CD4-positive, alpha-beta T cell treated with Interleukin-2 at 100 ng/mL for 4 hours (primary cell): ENCODE data around the gene LHB.
"Not testable (repeated sequence)": the region's sequence is repeated elsewhere in the genome, so short reads cannot be mapped to it uniquely, and the experiment has no call there.

Experiments used
- DNase-seq: peaks from one replicate; pipeline ENCODE4 v3.0.0-alpha.2; 2020; ENCODE audit warnings: low spot score

The LHB gene

DNA sequence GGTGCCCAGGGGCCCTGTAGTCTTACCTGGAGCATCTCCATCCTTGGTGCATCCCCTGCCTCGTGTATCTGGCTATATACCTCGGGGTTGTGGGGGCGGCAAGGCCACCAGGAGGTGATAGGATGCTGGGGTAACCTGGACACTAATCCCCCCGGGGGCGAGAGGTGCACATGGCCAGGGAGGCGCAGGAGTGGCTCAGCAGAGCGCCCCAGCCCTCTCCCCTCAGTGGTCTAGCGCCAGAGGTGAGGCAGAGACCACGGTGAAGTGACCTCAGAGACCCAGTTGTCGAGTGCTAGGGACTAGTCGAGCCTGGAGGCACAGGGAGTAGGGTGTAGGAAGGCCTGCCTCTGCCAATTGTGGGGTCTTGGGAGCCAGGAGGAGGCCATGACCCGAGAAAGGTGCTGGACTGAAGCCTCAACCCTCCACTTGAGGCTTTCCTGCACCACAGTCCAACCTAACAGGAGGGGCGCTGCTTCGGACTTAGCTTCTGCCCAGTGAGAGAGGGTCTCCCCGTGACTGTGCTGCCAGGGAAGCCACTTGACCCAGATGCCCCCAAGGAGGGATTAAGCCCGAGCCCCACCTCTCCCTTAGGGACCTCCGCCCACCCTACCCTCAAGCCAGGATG lies at the start of gene LHB:
Gene LHB (minus strand): TSS at position 51 of the 625 bp plus-strand sequence. CDS start 10 bp downstream, at position 41.
- no peak for DNase-seq

DNA sequence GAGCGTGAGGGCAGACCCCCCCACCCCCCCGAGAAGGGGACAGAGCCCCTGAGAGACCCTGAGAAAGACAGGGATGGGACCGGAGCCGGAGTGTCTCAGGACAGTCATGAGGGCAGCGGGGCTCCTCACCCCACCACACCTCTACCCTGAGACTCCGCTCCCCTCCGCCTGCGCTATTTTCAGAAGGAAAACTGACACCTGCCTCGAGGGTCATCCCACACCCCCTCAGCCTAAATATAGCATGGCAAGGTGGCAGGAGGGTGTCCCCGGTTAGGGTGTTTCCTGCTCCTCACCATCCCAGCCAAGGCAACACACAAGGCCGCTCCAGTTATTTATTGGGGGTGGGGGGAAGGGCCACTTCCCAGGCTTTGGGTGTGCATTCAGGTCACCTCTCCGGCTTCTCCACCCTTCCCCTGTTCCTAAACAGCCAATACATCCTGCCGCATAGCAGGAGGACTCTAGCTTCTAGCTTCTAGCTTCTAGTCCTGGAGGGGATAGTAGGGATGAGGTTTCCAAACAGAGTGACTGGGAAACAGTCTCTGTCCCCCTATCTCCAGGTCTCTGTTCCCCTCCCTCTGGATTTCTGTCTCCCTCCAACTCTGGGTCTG lies 49.1 kb upstream of the LHB start:
- DNase-seq = no peak

GRCh38 chr19:49064768-49065611 lies 48.1 kb upstream of the LHB start, which contains the start of gene NTF4:
Gene NTF4 (minus strand): TSS chr19:49064818. CDS start chr19:49061997, 2,821 bp downstream.
- no peak for DNase-seq

DNA sequence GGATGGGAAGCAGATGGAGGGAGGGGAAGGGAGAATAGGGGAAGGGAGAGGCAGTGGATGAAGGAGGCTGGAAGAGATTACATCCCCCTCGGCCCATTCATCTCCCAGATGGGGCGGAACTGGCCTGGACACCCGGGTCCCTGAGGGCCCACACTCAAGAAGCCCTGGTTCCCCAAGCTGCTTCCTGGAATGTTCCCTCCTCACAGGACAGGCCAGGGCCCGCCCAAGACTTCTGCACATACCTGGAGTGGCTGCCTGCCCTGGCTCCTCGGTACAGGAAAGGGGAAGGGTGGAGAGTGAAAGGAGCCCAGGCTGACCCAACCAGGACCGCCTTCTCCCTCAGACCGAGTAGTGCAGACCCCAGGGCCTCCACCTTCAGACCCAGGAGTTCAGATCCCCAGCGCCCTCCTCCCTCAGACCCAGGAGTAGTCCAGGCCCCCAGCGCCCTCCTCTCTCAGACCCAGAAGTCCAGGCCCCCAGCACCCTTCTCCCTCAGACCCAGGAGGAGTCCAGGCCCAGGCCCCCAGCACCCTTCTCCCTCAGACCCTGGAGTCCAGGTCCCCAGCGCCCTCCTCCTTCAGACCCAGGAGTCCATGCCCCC lies 47.2 kb upstream of the LHB start:
- no peak for DNase-seq

DNA sequence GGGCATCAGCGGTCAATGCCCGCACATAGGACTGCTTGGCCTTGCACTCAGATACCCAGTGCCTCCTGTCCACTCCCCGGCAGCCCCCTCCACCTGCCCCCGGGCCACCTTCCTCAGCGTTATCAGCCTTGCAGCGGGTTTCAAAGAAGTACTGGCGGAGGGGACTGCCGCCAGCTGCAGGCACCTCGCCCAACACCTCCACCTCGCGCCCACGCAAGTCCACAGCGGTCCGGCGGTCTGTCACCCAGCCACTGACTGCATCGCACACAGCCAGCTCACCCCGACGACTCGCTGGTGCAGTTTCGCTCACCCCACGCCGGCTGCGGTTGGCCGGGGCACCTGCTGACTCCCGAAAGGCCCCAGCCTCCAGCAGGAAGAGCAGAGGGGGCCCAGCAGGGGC lies 44.6 kb upstream of the LHB start:
- DNase-seq = no peak

DNA sequence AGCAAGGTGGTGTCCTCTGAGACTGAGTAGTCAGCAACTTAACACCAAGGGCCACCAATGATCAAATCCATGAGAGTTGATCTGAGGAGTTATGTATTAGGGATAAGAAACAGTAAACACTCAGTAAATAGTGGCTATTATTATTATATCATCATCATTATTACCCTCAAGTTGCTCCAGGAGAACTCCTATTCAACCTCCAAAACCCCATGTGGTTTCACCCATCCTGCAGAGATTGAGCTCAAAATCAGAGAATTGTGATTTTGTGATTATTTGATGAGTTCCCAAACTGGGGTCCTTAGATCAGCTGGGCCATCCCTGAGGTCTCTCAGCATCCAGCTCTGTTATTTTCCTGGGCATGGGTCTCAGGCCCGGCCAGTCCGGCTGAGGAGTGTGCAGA lies 44.1 kb upstream of the LHB start:
- no peak for DNase-seq

DNA sequence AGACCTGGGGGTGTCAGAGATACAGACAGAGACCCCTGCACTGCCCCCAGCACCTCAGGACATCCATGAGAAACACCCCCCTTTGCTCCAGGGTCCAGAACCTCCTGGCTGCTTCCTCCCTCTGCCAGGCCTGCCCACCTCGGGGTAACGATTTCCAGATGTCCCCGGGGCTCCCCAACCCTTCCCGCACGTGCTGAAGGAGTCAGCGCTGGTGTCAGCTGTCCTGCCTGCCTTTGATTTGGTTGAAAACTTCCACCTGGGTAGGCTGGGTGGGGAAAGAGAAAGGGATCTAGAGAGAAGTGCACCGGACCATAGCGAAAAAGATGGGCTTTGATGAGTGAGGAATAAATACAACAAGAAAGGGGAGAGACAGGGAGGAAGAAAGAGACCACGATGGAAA lies 42.2 kb upstream of the LHB start:
- DNase-seq = no peak

- DNase-seq = no peak
Observed at GRCh38 chr19:49058562-49058961, 41.7 kb upstream of the LHB start.

DNA sequence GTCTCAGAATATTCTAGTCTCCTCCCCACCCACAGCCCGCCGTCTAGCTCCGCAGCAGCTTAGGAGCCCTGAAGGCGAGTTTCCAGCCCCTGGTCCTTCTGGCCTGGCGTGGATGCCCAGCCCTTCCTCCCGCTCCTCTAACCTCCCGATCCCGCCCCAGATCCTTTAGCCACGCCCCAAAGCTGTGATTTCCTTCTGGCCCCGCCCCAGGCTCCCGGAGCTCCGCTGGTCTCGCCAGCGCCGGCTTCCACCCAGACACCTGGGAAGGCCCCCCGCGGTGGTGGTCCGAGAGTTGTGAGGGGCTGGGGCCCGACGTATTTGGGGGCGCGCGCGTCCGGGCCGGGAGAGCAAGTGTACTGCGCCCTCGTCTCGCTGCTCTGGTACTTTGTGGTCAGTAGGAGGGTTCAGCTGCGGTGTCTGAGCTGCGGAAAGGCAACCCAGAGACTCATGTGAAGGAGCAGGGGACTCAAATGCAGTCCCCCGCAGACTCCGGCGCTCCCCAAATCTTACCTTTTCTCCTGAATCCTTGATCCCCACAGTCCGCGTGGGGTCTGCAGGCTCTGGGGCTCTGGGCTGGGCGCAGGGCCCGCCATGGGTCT lies 40.8 kb upstream of the LHB start, which contains the start of gene CGB7:
Gene CGB7 (minus strand): TSS at position 114 of the 599 bp plus-strand sequence. CDS start 2,374 bp downstream, outside the sequence.
- peak; percentile 18 for DNase-seq

GRCh38 chr19:49056902-49057596 lies 40.2 kb upstream of the LHB start:
- not testable (repeated sequence) for DNase-seq

DNA sequence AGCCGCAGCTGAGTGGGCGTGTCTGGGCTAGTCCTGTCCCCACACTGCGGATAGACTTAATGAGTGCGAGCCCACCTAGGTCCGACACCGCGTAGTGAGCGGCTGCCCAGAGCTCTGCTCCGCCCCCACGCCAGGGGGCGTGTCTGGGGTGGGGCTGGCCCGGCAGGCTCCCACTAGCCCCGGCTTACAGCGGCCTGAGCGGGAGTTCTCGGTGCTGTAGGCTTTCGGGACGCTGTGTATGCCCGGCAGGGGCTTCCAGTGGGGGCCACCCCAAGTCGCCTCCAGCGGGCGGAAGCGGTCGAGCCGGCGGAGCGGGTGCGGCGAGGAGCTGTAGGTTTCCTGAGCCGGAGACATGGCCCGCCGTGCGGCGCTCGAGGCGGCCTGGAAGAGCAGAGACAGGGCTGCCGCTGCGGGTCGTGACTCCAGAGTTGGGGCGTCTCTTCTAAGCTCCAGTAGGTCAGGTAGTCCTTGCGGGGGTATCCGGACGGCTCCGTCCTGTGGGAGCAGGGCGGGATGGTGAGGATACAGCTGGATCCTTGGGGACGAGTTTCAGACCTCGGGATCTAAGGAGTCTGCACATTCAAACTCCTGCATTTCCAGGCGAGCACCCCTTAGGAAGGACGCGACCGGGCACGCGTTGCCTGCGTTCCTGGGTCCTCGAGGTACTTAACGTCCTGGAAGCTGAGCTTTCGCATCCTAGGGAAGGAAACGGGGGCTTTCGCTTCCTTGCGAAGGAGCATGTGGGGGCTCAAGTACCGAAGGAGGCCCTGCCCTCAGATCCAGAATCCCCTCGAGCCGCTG lies 39.4 kb upstream of the LHB start:
- peak; percentile 32 for DNase-seq

- not testable (repeated sequence) for DNase-seq
Observed at GRCh38 chr19:49050376-49051033, 33.6 kb upstream of the LHB start.

DNA sequence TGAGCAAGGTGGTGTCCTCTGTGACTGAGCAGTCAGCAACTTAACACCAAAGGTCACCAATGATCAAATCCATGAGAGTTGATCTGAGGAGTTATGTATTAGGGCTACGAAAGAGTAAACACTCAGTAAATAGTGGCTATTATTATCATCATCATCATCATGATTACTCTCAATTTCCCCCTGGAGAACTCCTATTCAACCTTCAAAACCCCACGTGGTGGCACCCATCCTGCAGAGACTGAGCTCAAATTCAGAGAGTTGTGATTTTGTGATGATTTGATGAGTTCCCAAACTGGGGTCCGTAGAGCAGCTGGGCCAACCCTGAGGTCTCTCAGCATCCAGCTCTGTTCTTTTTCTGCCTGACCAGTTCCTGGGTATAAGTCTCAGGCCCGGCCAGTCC lies 32.9 kb upstream of the LHB start:
- not testable (repeated sequence) for DNase-seq

DNA sequence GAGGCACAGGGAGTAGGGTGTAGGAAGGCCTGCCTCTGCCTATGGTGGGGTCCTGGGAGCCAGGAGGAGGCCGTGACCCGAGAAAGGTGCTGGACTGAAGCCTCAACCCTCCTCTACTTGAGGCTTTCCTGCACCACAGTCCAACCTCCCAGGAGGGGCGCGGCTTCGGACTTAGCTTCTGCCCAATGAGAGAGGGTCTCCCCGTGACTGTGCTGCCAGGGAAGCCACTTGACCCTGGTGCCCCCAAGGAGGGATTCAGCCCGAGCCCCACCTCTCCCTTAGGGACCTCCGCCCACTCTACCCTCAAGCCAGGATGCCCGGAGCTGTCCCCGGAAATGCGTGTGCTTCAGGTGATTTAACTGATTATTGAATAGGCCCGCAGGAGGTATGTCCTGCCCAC lies 32.1 kb upstream of the LHB start, which contains the start of gene CGB8:
Gene CGB8 (minus strand): TSS at position 101 of the 400 bp plus-strand sequence. CDS start 372 bp downstream, outside the sequence.
- DNase-seq = not testable (repeated sequence)

DNA sequence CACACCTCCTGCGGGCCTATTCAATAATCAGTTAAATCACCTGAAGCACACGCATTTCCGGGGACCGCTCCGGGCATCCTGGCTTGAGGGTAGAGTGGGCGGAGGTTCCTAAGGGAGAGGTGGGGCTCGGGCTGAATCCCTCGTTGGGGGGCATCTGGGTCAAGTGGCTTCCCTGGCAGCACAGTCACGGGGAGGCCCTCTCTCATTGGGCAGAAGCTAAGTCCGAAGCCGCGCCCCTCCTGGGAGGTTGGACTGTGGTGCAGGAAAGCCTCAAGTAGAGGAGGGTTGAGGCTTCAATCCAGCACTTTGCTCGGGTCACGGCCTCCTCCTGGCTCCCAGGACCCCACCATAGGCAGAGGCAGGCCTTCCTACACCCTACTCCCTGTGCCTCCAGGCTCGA lies 26.7 kb upstream of the LHB start, which contains the start of gene CGB5:
Gene CGB5 (plus strand): TSS at position 301 of the 400 bp plus-strand sequence. CDS start 362 bp downstream, outside the sequence.
- DNase-seq = not testable (repeated sequence)

DNA sequence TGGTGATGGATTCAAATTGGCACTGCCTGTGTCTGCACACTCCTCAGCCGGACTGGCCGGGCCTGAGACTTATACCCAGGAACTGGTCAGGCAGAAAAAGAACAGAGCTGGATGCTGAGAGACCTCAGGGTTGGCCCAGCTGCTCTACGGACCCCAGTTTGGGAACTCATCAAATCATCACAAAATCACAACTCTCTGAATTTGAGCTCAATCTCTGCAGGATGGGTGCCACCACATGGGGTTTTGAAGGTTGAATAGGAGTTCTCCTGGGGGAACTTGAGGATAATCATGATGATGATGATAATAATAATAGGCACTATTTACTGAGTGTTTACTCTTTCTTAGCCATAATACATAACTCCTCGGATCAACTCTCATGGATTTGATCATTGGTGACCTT lies 25.8 kb upstream of the LHB start:
- DNase-seq = not testable (repeated sequence)

GRCh38 chr19:49042177-49042576 lies 25.3 kb upstream of the LHB start:
- DNase-seq = no peak

GRCh38 chr19:49039736-49040135 lies 22.8 kb upstream of the LHB start:
- not testable (repeated sequence) for DNase-seq

DNA sequence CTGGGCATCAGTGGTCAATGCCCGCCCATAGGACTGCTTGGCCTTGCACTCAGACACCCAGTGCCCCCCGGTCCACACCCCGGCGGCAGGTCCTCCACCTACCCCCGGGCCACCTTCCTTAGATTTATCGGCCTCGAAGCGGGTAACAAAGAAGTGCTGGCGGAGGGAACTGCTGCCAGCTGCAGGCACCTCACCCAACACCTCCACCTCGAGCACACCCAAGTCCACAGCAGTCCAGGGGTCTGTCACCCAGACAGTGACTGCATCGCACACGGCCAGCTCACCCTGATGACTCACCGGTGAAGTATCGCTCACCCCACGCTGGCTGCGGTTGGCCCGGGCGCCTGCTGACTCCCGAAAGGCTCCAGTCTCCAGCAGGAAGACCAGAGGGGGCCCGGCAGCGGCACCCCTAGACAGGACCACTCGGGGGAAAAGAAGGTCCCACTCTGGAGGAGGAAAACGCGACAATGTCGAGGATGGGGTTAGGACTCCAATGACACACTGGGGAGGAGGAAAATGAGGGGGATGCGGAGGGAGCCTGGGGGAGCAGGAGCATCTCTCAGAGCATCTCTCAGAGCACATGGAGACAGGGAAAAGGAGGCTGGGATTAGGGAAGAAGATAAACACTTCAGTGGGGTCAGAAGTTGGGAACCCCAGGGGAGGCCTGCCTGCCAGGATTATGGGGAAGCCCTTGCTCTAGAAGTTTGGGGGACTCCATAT lies 21.8 kb upstream of the LHB start:
- not testable (repeated sequence) for DNase-seq
